NCI-H2196 (cell line): Measurements from ENCODE around the gene FST.

Experiments
- DNase-seq: peaks from one replicate; lab custom pipeline; 2025; ENCODE audit not compliant: unreplicated experiment; lab: John Stamatoyannopoulos, UW

Gene FST

GRCh38 chr5:53472720-53473510 is 7.5 kb upstream of the FST start:
- DNase-seq = no peak

DNA sequence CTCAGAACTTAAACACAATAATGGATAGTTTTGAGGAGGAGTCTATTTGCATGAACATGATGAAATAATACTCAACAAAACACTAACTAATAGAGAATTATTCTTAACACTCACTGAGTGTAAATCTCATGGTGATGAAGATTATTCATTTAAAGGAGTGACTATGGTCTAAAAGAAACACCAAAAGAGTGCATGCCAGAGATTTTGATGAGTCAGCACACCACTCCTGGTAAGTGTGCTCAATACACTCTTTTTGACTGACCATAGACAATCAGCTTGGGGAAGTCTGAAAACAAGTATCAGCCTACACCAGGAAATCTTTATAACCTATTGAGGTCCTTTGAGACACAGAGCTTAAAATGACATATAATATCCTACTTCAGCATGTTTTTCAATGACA is 6.8 kb upstream of the FST start:
- no peak for DNase-seq

DNA sequence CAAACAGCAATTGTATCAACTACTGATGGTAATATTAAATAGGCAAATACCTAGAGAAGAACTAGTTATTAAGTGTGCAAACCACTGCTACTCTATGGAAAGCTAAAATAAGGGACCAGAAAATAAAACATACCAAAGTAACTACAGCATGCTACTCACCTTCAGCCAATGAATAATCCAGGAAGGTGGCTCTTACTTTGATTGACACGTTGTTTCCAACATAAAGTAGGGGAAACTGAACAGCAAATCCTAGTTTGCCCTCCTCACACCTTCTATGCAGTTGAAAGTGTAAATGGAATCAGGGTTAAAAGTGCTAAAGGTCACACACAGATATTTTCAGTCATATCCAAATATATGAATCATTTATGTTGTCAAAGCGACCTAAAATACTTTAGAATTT is 5.1 kb upstream of the FST start:
- no peak for DNase-seq

- DNase-seq = no peak
These were observed 4.4 kb upstream of the FST start for GRCh38 chr5:53476019-53476418.

DNA sequence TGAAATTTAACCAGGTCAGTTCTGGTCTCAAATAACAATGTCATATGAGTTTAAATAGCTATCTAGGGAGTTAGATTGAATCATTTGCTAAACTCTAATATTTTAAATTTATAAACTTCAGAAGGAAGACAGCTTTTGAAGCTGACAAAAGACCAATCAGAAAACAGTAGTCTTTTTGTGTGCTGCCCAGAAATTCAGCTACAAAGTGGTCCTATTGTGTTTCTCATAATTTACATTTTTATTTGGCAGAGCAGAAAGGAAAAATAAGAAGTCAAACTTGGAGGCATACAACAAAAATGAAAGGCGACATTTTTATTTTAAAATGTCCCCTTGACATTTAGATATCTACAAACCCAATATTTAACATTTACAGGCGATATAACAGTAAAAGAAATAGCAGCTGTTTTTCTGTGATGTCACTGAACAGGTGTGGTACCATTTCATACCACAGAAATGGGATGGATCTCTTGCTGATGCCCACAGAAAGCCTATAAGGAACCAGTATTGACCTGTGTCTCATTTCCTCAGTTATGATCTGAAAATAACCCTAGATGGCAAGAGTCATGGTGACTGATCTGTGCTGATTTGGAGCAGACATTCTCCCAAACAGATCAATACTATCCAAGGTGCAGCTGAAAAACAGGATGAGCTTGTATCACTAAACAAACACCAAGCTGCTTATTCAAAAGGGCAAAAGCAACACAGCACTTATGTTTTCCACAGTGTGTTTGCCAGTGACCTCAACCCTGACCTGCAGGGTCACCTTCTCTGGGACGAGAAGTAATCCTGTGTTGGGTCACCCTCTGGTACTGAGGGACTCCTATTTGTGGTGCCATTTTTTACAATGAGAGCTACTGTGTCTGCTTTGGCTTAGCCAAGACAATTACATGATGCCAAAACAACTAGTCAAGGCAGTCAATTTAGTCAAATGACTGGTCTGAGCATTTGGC is 3.6 kb upstream of the FST start:
- DNase-seq = no peak

DNA sequence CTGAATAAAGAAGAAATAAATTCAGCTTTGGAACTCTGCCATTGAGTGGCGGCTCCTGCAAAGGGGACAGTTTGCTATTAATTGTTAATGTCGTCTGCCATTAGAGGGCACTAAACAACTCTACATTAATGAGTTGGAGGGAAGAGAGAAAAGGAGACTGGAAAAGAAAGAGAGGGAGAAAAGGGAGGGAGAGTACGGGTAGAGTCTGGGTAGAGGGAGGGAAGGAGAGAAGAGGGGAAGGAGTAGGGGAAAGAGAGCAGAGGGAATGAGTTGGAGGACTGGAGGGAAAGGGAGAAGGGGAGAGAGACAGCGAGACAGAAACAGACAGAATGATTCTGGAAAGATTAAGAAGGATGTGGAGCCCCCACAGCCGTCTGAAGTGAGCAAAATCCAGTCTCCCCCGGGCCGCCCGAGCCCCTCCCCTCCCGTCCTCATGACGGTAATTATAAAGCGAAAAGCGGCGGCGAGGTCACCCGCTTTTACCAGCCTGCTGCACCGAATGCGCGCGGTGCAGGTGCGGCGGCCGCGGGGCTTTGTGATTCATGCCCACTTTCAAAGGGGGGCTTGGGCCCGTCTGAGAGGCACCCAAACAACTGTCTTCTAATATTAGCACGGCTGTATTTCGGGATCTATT is 1.9 kb upstream of the FST start:
- DNase-seq = peak; percentile 44

DNA sequence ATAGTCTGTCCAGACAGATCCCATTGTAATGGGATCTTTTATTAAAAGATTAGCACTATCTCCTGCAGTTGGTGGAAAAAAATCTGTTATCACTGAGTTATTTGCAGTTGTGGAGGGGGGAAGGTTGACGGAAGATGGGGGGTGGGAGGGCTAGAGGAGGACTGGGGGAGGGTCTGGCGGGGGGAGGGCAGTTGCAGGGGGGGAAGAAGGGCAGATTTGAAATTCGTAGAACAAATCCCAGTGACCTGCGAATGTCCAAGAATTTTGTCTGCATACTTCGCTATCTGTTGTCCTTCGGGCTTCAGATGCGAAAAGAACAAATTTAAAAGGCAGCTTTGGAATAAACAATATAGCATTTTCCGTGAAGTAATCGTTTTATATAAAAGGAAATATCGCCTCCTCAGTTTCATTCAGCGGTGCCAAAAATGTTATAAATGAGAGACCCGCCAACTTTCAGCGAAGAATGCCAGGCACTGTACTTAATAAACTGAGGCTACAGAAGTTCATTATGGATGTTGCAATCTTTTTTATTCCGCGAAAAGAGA is 1.3 kb upstream of the FST start:
- DNase-seq = no peak

DNA sequence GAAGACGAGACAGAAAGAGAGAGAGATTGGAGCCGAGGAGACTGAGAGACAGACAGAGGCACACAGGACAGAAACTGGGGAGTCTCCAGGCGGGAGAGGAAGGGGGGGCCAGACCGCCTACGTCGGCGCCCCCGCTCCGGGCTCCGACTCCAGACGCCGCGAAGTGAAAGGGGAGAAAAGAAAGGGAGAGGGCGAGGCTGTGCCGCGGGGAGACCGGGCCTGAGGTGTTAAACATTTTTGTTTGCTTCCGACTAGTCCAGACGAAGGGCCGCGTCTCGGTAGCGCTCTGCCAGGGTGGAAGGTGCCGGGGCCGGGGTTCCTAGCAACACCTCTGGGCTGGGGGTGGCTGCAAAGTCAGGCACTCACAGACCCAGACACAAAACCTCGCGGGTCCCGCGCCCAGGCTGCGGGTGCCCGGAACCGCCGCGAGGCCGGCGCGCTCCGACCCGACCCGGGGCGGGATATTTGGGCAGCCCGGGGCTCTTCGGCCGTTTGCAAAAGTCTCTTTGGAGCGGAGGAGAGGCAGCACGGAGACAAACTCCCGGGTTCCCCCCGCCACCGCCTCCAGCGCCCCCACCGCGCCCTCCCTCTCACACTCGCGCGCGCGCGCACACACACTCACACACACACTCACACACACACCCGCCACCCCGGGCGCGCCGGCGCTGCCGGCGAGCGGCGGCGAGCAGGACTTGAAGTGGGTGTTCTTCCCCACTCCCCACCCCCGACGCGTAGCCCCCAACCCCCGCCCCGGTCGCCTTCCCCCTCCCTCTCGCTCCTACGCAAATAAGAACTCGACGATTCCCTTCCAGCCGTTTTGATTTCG is 626 bp upstream of the FST start:
- DNase-seq = no peak

DNA sequence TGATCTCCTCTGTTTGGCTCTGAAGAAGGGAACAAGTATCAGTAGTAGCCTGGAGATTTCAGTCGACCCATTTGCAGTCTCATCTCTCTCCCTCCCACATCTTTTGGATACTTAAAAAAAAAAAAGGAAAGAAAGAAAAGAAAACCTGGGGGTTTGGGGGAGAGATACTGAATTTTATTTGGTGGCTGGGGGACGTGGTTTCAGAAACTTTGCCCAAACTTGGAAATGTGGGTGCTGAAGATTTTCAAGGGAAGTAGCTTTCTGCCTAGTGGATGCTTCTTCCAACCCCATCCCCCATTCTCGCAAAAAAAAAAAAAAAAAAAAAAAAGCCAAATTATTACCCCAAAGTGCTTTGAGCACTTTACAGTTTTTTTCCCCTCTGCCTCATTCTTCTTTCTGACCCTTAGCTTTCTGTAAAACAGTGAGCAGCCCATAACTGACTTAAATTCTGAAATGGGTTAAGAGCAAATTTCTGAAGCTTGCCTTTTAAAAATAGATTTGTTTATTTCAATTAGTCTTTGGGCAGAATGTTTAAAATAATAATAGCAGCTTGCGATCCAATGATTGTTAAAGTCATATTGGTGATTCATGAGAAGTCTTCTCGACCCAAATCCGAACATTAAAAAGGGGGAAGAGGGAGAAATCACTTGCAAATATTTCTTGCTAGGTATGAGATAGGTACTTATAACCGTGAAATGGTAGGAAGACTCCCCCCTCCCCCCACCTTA is 894 bp downstream of the FST start:
- no peak for DNase-seq

DNA sequence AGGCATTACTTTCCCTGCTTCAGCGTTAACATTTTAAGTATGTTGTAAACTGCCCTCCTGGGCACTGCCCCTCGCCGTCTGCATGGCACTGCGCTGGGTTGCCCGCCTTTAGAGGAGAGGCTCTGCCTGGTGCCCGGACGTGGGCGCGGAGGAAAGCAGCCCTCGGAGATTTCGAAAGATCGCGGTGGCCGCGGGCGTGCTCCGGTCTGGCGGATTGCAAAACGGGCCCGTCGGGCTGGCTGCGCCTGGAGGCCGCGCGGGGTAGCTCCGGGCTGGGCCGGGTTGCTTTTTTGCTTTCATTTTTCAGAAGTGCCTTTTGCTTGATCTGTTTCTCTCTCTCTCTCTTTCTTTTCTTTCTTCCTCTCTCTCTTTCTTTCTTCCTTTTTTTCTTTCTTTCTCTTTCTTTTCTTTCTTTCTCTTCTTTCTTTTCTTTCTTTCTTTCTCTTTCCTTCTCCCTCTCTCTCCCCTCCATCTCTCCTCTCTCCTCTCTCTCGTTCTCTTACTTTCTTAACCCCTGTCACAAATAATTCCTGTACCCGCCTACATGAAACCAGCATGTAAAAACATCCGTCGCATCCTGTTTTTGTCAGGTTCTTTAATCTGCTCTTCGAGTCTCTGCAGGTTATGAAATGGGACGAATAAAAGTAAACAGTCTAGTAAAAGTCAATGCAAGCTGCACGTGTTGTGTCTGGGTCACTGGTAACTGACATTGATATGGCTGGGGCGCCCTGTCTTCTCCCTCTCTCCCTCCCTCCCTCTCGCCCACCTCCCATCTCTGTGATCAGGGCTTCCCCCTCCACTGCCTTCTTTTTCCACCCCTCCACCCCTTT is 1.7 kb downstream of the FST start:
- DNase-seq = no peak

DNA sequence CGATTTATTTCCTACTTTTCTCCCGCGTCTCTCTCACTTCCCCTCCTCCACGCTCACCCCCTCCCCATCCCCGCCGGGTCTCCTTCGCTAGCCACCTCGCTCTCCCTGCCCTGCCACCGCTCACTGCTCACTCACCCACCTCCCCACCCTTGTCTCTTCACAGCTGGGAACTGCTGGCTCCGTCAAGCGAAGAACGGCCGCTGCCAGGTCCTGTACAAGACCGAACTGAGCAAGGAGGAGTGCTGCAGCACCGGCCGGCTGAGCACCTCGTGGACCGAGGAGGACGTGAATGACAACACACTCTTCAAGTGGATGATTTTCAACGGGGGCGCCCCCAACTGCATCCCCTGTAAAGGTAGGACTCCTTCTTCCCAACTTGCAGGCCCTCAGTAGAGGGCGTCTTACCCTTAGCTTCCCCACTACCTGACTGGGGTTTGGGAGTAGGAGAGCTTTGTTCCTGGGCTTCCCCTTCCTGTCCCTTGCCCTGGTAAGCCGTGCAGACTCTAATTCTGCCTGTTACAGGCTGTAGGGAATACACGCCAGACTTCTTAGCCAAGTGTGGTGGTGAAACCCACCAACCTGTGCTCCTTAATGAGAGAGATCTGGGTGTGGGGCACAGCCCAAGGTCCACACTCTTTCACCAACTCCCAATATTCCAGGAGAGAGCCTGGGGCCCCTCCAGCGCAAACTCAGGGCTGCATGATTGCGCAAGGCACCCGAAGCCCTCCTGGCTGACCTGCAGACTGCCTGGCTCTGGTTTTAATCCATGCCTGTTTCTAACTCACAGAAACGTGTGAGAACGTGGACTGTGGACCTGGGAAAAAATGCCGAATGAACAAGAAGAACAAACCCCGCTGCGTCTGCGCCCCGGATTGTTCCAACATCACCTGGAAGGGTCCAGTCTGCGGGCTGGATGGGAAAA is 2.5 kb downstream of the FST start:
- DNase-seq = no peak

DNA sequence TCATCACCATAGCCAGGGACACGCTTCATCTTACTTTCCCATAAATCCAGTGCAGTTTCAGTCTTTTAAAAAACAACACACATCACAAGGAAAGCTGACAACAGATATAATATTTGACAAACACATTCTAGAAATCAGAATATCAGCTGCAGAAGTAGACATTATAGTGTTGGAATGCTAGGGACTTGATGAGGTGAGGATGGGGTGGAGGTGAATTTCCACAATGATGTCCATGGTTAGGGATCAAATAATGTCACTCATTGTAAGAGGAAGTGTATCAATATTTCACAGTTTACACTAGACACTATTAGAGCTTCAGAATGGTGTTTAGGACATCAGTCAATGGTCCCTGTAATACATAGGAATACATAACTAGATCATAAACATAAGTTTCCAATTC is 7.0 kb downstream of the FST start:
- no peak for DNase-seq

DNA sequence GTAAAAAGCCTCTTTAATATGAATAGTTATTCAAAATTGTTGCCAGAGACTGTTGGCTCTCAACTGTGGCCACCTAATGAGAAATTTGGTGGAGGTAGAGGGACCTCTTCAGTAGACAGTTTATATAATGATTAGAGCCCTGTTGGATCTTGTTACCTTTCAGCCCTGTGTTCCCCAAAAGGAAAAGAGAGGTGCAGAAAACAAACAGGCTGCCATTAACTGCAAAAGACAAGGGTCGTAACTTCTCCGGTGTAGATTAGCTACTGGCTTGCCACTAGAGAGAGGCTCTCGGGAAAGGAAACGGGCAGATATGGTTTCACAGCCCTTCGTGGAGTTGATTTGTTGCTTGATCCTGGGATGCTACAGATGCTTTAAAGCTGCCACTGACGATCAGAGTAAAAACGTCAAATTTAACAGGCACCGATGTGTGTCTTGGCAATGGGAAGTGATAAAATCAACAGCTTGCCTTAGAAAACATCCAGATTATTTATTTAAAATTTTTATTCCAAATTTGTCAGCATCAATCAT is 7.8 kb downstream of the FST start:
- DNase-seq = no peak

DNA sequence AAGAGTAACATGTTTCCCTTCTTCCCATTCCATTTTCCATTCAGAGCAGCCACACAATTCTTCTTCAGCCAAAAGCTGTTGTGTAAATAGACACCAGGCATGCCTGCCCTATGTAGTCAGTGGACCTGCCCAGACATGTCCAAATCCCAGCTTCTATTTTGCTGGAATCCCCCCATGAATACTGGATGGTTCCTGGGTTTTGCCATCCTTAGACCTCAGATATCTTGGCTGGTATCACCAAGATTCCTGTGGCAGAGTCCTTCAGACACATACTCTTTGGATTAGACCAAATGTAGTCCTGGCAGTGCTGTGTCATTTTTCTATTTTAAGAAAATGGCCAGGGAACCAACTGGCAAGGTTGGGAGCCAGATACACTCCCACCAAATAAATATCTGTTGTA is 10.3 kb downstream of the FST start:
- no peak for DNase-seq

DNA sequence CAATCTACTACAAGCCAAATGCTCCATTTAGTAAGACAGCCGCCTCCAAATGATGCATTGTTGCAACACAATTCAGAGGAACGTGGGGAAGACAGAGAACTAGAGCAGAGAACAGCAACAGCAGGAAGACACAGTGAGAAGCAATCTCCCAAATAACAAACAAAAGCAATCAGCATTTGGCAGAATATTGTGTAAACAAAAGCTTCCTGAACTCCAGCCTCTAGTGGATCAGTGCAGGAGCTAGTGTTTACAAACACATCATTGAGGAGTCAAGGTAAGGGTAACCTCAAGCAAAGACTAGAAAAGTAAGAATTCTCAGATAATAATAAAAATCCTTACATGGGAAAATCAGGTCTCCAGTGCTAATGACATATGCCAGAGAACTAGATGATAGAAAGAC is 20.6 kb downstream of the FST start:
- no peak for DNase-seq

GRCh38 chr5:53503562-53504218 is 23.3 kb downstream of the FST start:
- no peak for DNase-seq

- DNase-seq = no peak
These were observed 26.6 kb downstream of the FST start for GRCh38 chr5:53507013-53507412.
